Thyroid gland (tissue), 4 donors: ENCODE results near the gene MSX1. TPM values are rescaled to one million over a fixed set of nuclear protein-coding genes. Genes with fewer than 3 reads are reported as not detected.

Experiments used
- DNase-seq, 2 donors: peaks; one replicate each; pipeline ENCODE4 v3.0.0-alpha.2; 2019
- H3K27ac ChIP-seq, 3 donors: fragments of 200-600 bp; sonication (generic); 1 replicate in 2 of 3; 2 replicates in 1 of 3; pipeline ENCODE4 v1.5.1; 2016 to 2019; ENCODE audit warnings: mild to moderate bottlenecking in 1 of 3, moderate library complexity in 1 of 3
- H3K27me3 ChIP-seq: fragments of 200-600 bp; sonication (generic); one replicate; pipeline ENCODE4 v1.5.1; 2019
- H3K36me3 ChIP-seq, 2 donors: fragments of 200-600 bp; sonication (generic); one replicate each; pipeline ENCODE4 v1.5.1; 2016 to 2019
- H3K4me1 ChIP-seq, 2 donors: fragments of 200-600 bp; sonication (generic); one replicate each; pipeline ENCODE4 v1.5.1; 2017 to 2019
- H3K4me3 ChIP-seq, 3 donors: fragments of 200-600 bp; sonication (generic); replicated peaks in 1 of 3; 1 replicate in 2 of 3; 2 replicates in 1 of 3; pipeline ENCODE4 v1.5.1; 2016; ENCODE audit warnings: mild to moderate bottlenecking in 1 of 3
- H3K9me3 ChIP-seq: fragments of 200-600 bp; sonication (generic); one replicate; pipeline ENCODE4 v1.5.1; 2017
- POLR2A ChIP-seq, 2 donors: fragments of 450-650 bp; IDR thresholded peaks; one replicate each; pipeline ENCODE4 v1.6.1; 2017; ENCODE audit warnings: antibody characterized with exemption in 2 of 2, mild to moderate bottlenecking in 2 of 2, moderate library complexity in 1 of 2
- WGBS, 2 donors: methylation state at CpG; one replicate each; pipeline ENCODE4 v1.1.5; 2017; 5-methylcytosine and 5-hydroxymethylcytosine counted together
- intact Hi-C: fragments of 100-400 bp; cut with DNase I; formaldehyde crosslinking; loops from one replicate; pipeline ENCODE4 v1.15.1; 2023
- total RNA-seq, 4 donors: library from RNA; depleted of rRNA; stranded (reverse); fragments of >200 nt; gene quantifications; one replicate each; pipeline ENCODE4 v1.2.3, GENCODE V29; 2016
- TF ChIP-seq, protein P1 (sequence below), 6 experiments: fragments of 200-600 bp in 3 of 6; fragments of 450-650 bp in 3 of 6; sonication (generic) in 3 of 6; IDR thresholded peaks; one replicate each; pipeline ENCODE4 v1.5.1; 2016 to 2019; ENCODE audit warnings: antibody characterized with exemption in 6 of 6, mild to moderate bottlenecking in 2 of 6, inconsistent platforms in 1 of 6, moderate library complexity in 1 of 6

The MSX1 gene
- total RNA-seq, 4 donors from 2014 or later = 5.0 to 20.8 (median 12.9) TPM

DNA sequence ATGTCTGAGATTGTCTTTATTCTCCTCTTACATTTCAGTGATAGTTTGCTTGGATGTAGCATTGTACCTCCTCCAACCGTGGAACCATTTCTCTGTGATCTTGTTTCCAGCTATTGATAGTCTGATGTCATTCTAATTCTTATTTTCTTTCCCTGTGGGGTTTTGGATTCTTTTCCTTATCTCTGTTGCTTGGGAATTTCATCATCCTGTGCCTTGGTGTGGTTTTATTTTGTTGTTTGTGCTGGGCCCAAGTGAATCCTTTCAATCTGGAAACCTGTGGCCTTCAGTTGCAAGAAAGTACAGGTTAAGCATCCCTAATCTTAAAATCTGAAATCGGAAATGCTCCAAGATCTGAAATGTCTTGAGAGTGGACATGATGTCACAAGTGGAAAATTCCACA, 22.0 kb downstream of the MSX1 start:
- no peaks in the 10 kb centered on the region for H3K27me3 ChIP-seq
- no peak for DNase-seq
- no peaks in the 10 kb centered on the region for H3K36me3 ChIP-seq
- intact Hi-C loops = no loop called here
- no peak overlapping the region for H3K4me3 ChIP-seq
- no peaks in the 10 kb centered on the region for H3K9me3 ChIP-seq
- H3K4me1 ChIP-seq = no peaks in the 10 kb centered on the region
- no peak overlapping the region for H3K27ac ChIP-seq
- WGBS, 2 donors = 67 to 68% methylated on average over 2 of the region's 2 CpGs
- TF ChIP-seq, protein P1, sequence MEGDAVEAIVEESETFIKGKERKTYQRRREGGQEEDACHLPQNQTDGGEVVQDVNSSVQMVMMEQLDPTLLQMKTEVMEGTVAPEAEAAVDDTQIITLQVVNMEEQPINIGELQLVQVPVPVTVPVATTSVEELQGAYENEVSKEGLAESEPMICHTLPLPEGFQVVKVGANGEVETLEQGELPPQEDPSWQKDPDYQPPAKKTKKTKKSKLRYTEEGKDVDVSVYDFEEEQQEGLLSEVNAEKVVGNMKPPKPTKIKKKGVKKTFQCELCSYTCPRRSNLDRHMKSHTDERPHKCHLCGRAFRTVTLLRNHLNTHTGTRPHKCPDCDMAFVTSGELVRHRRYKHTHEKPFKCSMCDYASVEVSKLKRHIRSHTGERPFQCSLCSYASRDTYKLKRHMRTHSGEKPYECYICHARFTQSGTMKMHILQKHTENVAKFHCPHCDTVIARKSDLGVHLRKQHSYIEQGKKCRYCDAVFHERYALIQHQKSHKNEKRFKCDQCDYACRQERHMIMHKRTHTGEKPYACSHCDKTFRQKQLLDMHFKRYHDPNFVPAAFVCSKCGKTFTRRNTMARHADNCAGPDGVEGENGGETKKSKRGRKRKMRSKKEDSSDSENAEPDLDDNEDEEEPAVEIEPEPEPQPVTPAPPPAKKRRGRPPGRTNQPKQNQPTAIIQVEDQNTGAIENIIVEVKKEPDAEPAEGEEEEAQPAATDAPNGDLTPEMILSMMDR (IDR thresholded peaks at IDR 0.05) = no peak
- TF ChIP-seq POLR2A (IDR thresholded peaks at IDR 0.05) = no peak

DNA sequence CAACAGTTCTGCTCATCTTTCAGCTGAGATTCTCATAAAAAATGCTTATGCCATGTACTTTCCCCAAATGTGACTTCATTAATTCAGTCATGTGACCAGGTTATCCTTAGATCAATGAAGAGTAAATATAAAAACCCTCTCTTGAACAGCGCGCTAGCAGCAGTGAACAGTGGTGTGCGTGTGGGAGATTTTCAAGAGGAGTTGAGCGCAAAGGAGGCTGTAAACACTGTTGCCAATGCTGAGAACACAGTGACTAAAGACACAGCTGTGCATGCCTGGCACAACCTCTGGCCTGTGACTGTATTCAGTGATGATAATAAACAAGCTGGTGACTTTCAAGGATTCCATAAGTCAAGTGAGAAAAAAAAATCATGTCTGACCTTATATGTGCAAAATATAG, 25.1 kb downstream of the MSX1 start:
- intact Hi-C loops = no loop called here
- 84 to 85% methylated on average over 4 of the region's 4 CpGs for WGBS, 2 donors
- Histone ChIP-seq H3K27ac (no peak overlapping the region), H3K4me3 (no peak overlapping the region), H3K27me3 (no peaks in the 10 kb centered on the region), H3K4me1 (no peaks in the 10 kb centered on the region), H3K36me3 (no peaks in the 10 kb centered on the region), H3K9me3 (no peaks in the 10 kb centered on the region)
- DNase-seq = no peak
- TF ChIP-seq, protein P1 (IDR thresholded peaks at IDR 0.05) = no peak
- TF ChIP-seq POLR2A (IDR thresholded peaks at IDR 0.05) = no peak

DNA sequence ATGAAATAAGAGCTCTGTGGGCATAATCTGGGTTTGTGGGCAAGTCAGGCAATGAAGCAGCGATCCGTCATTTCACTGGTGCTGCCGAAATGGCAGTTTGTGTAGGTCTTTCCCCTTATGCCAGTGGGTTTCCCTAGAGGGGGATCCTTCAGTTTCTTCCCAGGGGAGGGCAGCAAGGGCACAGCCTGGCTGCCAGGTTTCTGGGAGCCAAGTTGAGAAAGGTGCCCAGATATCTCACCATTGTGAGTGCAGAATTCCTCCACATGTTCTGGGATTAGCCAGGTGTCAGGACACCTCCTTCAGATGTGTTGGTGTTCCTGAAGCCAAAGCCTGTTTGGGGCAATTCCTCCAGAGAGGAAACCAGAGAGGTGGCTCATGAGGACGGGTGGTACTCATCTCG, 28.0 kb downstream of the MSX1 start:
- no peaks in the 10 kb centered on the region for H3K4me1 ChIP-seq
- no peaks in the 10 kb centered on the region for H3K27me3 ChIP-seq
- intact Hi-C loops = no loop called here
- no peaks in the 10 kb centered on the region for H3K9me3 ChIP-seq
- no peaks in the 10 kb centered on the region for H3K36me3 ChIP-seq
- DNase-seq = no peak
- 64 to 79% methylated on average over 5 of the region's 5 CpGs for WGBS, 2 donors
- no peak overlapping the region for H3K27ac ChIP-seq
- no peak for TF ChIP-seq POLR2A (IDR thresholded peaks at IDR 0.05)
- TF ChIP-seq, protein P1 (IDR thresholded peaks at IDR 0.05) = no peak
- H3K4me3 ChIP-seq = no peak overlapping the region

DNA sequence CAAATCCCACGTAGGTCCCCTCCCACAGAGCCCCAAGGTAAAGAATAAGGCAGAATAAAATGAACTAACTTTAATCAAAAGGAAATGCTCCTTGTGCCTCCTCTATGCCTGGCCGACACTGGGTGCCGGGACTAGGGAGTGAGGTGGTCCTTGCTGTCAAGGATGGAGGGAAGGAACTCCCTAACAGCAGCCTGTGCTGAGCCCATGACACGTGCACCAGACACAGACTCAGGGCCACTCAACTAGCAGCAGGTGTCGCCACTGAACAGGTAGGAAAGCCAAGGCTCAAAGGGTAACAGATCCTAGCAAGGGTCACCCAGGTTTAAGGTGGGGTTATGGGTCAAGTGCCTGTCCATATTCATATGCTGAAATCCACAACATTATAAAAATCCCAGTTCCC, 29.2 kb downstream of the MSX1 start:
- H3K27me3 ChIP-seq = no peaks in the 10 kb centered on the region
- intact Hi-C loops = no loop called here
- H3K27ac ChIP-seq = no peak overlapping the region
- no peaks in the 10 kb centered on the region for H3K4me1 ChIP-seq
- H3K9me3 ChIP-seq = no peaks in the 10 kb centered on the region
- DNase-seq = no peak
- TF ChIP-seq, protein P1 (IDR thresholded peaks at IDR 0.05) = no peak
- no peak for TF ChIP-seq POLR2A (IDR thresholded peaks at IDR 0.05)
- H3K36me3 ChIP-seq = no peaks in the 10 kb centered on the region
- WGBS, 2 donors = 73 to 76% methylated on average over 5 of the region's 5 CpGs
- H3K4me3 ChIP-seq = no peak overlapping the region

DNA sequence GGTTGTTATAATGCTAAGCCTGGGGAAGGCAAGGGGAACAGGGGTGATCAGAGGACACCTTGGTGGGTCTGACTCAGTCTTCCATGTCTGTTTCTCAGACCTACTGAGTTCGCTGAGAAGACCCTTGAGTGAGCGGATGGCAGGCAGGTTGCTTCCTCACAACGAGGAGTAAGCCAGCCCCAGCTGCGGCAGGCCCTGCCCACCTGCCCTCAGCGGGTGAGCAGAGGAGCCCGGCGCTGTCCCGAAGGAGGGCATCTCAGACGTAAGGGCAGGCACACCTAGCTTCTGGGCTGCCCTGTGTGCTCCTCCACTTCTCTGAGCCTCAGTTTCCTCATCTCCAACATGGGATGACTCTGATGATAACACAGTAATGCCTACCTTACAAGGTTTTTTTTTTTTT, 30.3 kb downstream of the MSX1 start:
- H3K4me1 ChIP-seq = no peaks in the 10 kb centered on the region
- H3K9me3 ChIP-seq = no peaks in the 10 kb centered on the region
- intact Hi-C loops = no loop called here
- TF ChIP-seq, protein P1 (IDR thresholded peaks at IDR 0.05) = no peak
- no peak for TF ChIP-seq POLR2A (IDR thresholded peaks at IDR 0.05)
- no peaks in the 10 kb centered on the region for H3K36me3 ChIP-seq
- H3K4me3 ChIP-seq = no peak overlapping the region
- no peaks in the 10 kb centered on the region for H3K27me3 ChIP-seq
- 75 to 84% methylated on average over 1 to 7 of the region's 9 CpGs for WGBS, 2 donors
- H3K27ac ChIP-seq = no peak overlapping the region
- DNase-seq = no peak
